ENCODE data around the gene R3HCC1L. TPM values are rescaled to one million over a fixed set of nuclear protein-coding genes. Genes with fewer than 3 reads are reported as not detected.

R3HCC1L gene
- polyA plus RNA-seq, 1 donor from 2014 or later: 12.8 TPM

- Histone ChIP-seq H3K27ac (ENCODE audit: low read length) (no peak overlapping the region), H3K36me3 (ENCODE audit: insufficient read depth, low read length) (no peaks in the 10 kb centered on the region), H3K27me3 (ENCODE audit: insufficient read depth, low read depth, low read length) (no peaks in the 10 kb centered on the region), H3K4me2 (ENCODE audit: low read length) (no peak overlapping the region), H3F3A (ENCODE audit: insufficient read depth, low read length, poor library complexity, severe bottlenecking) (no peaks in the 10 kb centered on the region), H3K9me3 (ENCODE audit: low read length) (no peaks in the 10 kb centered on the region), H3K9ac (ENCODE audit: low read length) (no peak overlapping the region), H3K79me2 (replicated peaks; ENCODE audit: insufficient read depth, low read length) (no peaks in the 10 kb centered on the region), H3K9me2 (ENCODE audit: insufficient read depth, low read length) (no peaks in the 10 kb centered on the region), H3K4me3 (ENCODE audit: low read length) (no peak overlapping the region), H2AFZ (ENCODE audit: low read depth, low read length) (no peak overlapping the region), H4K20me1 (ENCODE audit: insufficient read depth) (no peaks in the 10 kb centered on the region)
- TF ChIP-seq POLR2AphosphoS5 (IDR thresholded peaks at IDR 0.05) (no peak), TAF1 (IDR thresholded peaks at IDR 0.05; ENCODE audit: low read depth) (no peak), EZH2 (IDR thresholded peaks at IDR 0.05; ENCODE audit: borderline replicate concordance, insufficient read depth, low read length, poor library complexity, severe bottlenecking) (no peak), MXI1 (conservative IDR thresholded peaks at IDR 0.05; ENCODE audit: poor library complexity, severe bottlenecking) (no peak), CTCF (IDR thresholded peaks at IDR 0.05; ENCODE audit: poor library complexity, severe bottlenecking) (no peak), EP300 (conservative IDR thresholded peaks at IDR 0.05; ENCODE audit: poor library complexity, severe bottlenecking) (no peak), RAD21 (conservative IDR thresholded peaks at IDR 0.05) (no peak), SMC3 (conservative IDR thresholded peaks at IDR 0.05; ENCODE audit: poor library complexity) (no peak), REST (IDR thresholded peaks at IDR 0.05; ENCODE audit: borderline replicate concordance) (no peak)
Observed at GRCh38 chr10:98244141-98244540, 109.7 kb downstream of the R3HCC1L start.

- Histone ChIP-seq H3K36me3 (ENCODE audit: insufficient read depth, low read length) (no peaks in the 10 kb centered on the region), H3K9ac (ENCODE audit: low read length) (no peak overlapping the region), H3K4me2 (ENCODE audit: low read length) (no peak overlapping the region), H2AFZ (ENCODE audit: low read depth, low read length) (no peak overlapping the region), H3K27me3 (ENCODE audit: insufficient read depth, low read depth, low read length) (no peaks in the 10 kb centered on the region), H3K9me3 (ENCODE audit: low read length) (no peaks in the 10 kb centered on the region), H3K27ac (ENCODE audit: low read length) (no peak overlapping the region), H3K79me2 (replicated peaks; ENCODE audit: insufficient read depth, low read length) (no peaks in the 10 kb centered on the region), H3K4me3 (ENCODE audit: low read length) (no peak overlapping the region), H4K20me1 (ENCODE audit: insufficient read depth) (no peaks in the 10 kb centered on the region), H3F3A (ENCODE audit: insufficient read depth, low read length, poor library complexity, severe bottlenecking) (no peaks in the 10 kb centered on the region), H3K9me2 (ENCODE audit: insufficient read depth, low read length) (no peaks in the 10 kb centered on the region)
- TF ChIP-seq EP300 (conservative IDR thresholded peaks at IDR 0.05; ENCODE audit: poor library complexity, severe bottlenecking) (no peak), TAF1 (IDR thresholded peaks at IDR 0.05; ENCODE audit: low read depth) (no peak), MXI1 (conservative IDR thresholded peaks at IDR 0.05; ENCODE audit: poor library complexity, severe bottlenecking) (no peak), SMC3 (conservative IDR thresholded peaks at IDR 0.05; ENCODE audit: poor library complexity) (no peak), REST (IDR thresholded peaks at IDR 0.05; ENCODE audit: borderline replicate concordance) (no peak)
Observed at GRCh38 chr10:98244586-98244985, 110.1 kb downstream of the R3HCC1L start.

Data from neural cell (in vitro differentiated cells).